IgD-negative memory B cell (primary cell): Measurements from ENCODE around the gene ATG4B. TPM values are rescaled to one million over a fixed set of nuclear protein-coding genes. Genes with fewer than 3 reads are reported as not detected.

Source experiments
- H3K27ac Mint-ChIP-seq, 3 donors: one replicate each; pipeline ENCODE4 v1.8.0; 2020 to 2022; ENCODE audit warnings: mild to moderate bottlenecking in 3 of 3, mixed read lengths in 3 of 3, moderate library complexity in 1 of 3
- H3K27me3 Mint-ChIP-seq: one replicate; pipeline ENCODE4 v1.8.0; 2021; ENCODE audit warnings: mixed read lengths
- H3K36me3 Mint-ChIP-seq: one replicate; pipeline ENCODE4 v1.8.0; 2020; ENCODE audit warnings: mild to moderate bottlenecking, mixed read lengths
- H3K4me1 Mint-ChIP-seq, 3 donors: one replicate each; pipeline ENCODE4 v1.8.0; 2020 to 2022; ENCODE audit warnings: mixed read lengths in 3 of 3, mild to moderate bottlenecking in 1 of 3
- H3K4me3 Mint-ChIP-seq, 4 donors: one replicate each; pipeline ENCODE4 v1.8.0; 2020 to 2022; ENCODE audit warnings: mild to moderate bottlenecking in 4 of 4, mixed read lengths in 4 of 4, moderate library complexity in 3 of 4
- H3K9me3 Mint-ChIP-seq, 3 donors: one replicate each; pipeline ENCODE4 v1.8.0; 2020 to 2021; ENCODE audit warnings: mixed read lengths in 3 of 3, mild to moderate bottlenecking in 1 of 3
- polyA plus RNA-seq: library from polyadenylated mRNA; unstranded; fragments of 300-500 nt; fragmentation: Illumina TruSeq; gene quantifications from one replicate; pipeline ENCODE4 v1.2.3, GENCODE V29; 2021

ATG4B gene
- polyA plus RNA-seq, 1 donor from 2014 or later = 59.3 TPM

- Mint-ChIP-seq H3K9me3 (no peaks in the 10 kb centered on the region), H3K27me3 (no peaks in the 10 kb centered on the region), H3K27ac (no peak overlapping the region), H3K4me3 (peak overlapping the region in 2 of 4 donors; percentile 3 to 68), H3K4me1 (peaks cover 5 to 15% (median 7%) of the 10 kb centered on the region in 3 donors), H3K36me3 (no peaks in the 10 kb centered on the region)
Observed at GRCh38 chr2:241607162-241607885, 30.2 kb upstream of the ATG4B start.

DNA sequence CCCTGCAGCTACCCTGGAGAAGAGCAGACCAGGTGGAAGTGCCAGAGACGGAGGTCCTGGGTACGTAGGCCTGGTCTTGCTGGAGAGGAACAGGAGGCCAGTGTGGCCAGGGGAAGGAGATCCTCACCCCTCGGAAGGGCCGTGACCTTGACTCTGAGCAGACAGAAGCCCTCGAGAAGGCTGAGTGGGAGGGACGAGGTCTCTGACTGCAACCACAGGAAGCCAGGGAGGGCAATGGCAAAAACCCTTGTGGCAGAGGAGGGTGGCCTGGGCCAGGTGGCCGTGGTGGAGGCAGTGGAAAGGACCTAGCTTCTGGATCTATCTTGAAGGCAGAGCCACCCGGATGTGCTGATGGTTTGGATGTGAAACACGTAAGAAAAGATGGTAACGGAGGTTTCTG, 28.6 kb upstream of the ATG4B start:
- H3K27me3 Mint-ChIP-seq = no peaks in the 10 kb centered on the region
- peak overlapping the region; percentile 71 to 87 (median 77) for H3K27ac Mint-ChIP-seq
- H3K36me3 Mint-ChIP-seq = no peaks in the 10 kb centered on the region
- peak overlapping the region; percentile 68 to 87 (median 78) for H3K4me3 Mint-ChIP-seq
- H3K4me1 Mint-ChIP-seq = peaks cover 5 to 15% (median 7%) of the 10 kb centered on the region in 3 donors
- H3K9me3 Mint-ChIP-seq = no peaks in the 10 kb centered on the region

- H3K36me3 Mint-ChIP-seq = peaks cover 2% of the 10 kb centered on the region
- no peaks in the 10 kb centered on the region for H3K27me3 Mint-ChIP-seq
- peak overlapping the region in 2 of 3 donors; percentile 18 to 39 for H3K27ac Mint-ChIP-seq
- H3K4me3 Mint-ChIP-seq = peak overlapping the region; percentile 54 to 91 (median 70)
- H3K9me3 Mint-ChIP-seq = no peaks in the 10 kb centered on the region
- H3K4me1 Mint-ChIP-seq = peaks cover 5 to 16% (median 7%) of the 10 kb centered on the region in 3 donors
Observed at GRCh38 chr2:241609859-241610793, 27.4 kb upstream of the ATG4B start.

GRCh38 chr2:241611062-241611461, 26.4 kb upstream of the ATG4B start:
- H3K27me3 Mint-ChIP-seq = no peaks in the 10 kb centered on the region
- H3K4me1 Mint-ChIP-seq = peaks cover 8 to 19% (median 9%) of the 10 kb centered on the region in 3 donors
- H3K9me3 Mint-ChIP-seq = no peaks in the 10 kb centered on the region
- H3K36me3 Mint-ChIP-seq = peaks cover 2% of the 10 kb centered on the region
- peak overlapping the region in 1 of 4 donors; percentile 29 for H3K4me3 Mint-ChIP-seq
- H3K27ac Mint-ChIP-seq = no peak overlapping the region

DNA sequence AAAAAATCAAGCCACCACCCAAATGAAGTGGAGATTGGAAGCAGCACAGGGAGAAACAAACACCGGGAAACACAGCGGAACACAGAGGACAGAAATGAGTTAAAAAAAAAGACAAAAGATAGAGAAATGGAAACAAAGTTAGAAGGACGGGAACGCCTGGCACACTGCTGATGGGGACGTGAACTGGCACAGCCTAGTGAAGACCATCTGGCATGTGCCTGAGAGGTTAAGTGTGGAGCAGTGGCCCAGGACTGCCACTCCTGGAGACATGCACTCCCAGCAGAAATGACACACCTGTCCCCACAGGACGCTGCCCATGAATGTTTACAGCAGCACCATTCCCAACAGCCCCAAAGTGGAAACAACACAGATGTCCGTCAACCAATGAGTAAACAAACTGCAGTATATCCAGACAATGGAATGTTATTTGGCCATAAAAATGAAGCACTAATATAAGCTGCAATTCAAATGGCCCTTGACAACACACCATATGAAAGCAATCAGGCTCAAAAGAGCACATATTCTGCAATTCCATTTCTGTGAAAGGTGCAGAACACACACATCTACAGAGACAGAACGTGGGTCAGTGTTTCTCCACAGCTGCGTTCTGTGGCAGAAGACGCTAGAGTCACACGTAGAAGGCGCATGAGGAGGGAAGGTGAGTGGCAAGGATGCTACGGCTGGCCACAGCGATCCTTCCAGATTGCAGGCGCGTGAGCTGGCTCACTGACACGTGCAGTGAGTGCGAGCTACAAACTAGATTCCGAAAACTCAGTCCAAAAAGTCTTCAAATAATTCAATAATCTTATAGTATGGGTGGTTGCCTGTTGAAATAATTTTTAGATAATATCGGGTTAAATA, 25.1 kb upstream of the ATG4B start:
- Mint-ChIP-seq H3K36me3 (peaks cover 2% of the 10 kb centered on the region), H3K27ac (peak overlapping the region in 2 of 3 donors; percentile 28 to 82), H3K4me1 (peaks cover 11 to 24% (median 12%) of the 10 kb centered on the region in 3 donors), H3K9me3 (no peaks in the 10 kb centered on the region), H3K27me3 (no peaks in the 10 kb centered on the region), H3K4me3 (no peak overlapping the region)

DNA sequence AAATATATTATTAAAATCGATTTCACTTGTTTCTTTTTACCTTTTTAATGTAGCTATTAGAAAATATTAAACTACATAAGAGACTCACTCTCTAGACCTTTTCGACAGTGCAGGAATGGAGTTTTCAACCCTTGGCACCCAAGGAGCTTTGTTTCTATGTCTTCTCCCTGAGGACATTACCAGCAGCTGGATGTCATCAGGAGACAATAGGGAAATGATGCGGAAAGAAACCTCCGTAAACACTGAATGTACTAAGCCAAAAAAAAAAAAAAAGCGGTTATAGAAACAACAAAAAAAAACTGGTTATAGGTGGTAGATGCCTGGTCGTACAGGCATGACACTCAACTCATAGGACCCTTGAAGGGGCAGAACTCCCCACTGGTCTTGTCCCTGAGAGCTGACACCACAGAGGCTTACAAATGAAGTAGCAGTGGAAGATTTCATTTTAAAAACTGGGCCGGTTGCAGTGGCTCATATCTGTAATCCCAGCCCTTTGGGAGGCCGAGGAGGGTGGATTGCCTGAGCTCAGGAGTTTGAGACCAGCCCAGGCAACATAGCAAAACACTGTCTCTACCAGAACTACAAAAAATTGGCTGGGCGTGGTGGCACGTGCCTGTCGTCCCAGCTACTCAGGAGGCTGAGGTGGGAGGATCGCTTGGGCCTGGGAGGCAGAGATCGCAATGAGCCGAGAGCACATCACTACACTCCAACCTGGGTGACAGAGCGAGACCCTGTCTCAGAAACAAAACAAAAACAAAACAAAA, 24.3 kb upstream of the ATG4B start:
- Mint-ChIP-seq H3K27me3 (no peaks in the 10 kb centered on the region), H3K4me1 (peaks cover 13 to 30% (median 19%) of the 10 kb centered on the region in 3 donors), H3K4me3 (peak overlapping the region in 1 of 4 donors; percentile 17), H3K27ac (no peak overlapping the region), H3K9me3 (no peaks in the 10 kb centered on the region), H3K36me3 (peaks cover 2% of the 10 kb centered on the region)

DNA sequence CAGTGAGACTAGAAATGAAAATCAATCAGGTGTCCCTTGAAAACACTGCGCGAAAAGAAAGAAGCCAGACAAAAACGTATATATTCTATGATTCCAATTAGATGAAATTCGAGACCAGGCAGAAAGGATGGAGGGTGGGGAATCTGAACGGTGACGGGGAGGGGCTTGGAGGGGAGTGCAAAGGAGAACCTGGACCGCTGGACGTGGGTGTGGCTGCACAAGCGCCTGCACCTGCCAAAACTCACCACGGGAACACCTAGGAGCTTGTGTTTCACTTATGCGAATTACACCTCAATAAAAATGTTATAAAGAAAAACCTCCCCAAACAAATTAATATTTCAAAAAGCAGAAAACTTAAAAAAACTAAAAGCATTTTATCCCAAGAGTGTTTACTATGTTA, 22.5 kb upstream of the ATG4B start:
- H3K4me1 Mint-ChIP-seq = peaks cover 12 to 24% (median 18%) of the 10 kb centered on the region in 3 donors
- peaks cover 2% of the 10 kb centered on the region for H3K36me3 Mint-ChIP-seq
- H3K27me3 Mint-ChIP-seq = no peaks in the 10 kb centered on the region
- peak overlapping the region in 2 of 4 donors; percentile 14 to 63 for H3K4me3 Mint-ChIP-seq
- H3K9me3 Mint-ChIP-seq = no peaks in the 10 kb centered on the region
- peak overlapping the region in 1 of 3 donors; percentile 79 for H3K27ac Mint-ChIP-seq

- peak overlapping the region in 2 of 4 donors; percentile 14 to 85 for H3K4me3 Mint-ChIP-seq
- no peaks in the 10 kb centered on the region for H3K27me3 Mint-ChIP-seq
- H3K36me3 Mint-ChIP-seq = peaks cover 2% of the 10 kb centered on the region
- no peak overlapping the region for H3K27ac Mint-ChIP-seq
- H3K4me1 Mint-ChIP-seq = peaks cover 10 to 23% (median 18%) of the 10 kb centered on the region in 3 donors
- no peaks in the 10 kb centered on the region for H3K9me3 Mint-ChIP-seq
Observed at GRCh38 chr2:241615522-241616052, 21.9 kb upstream of the ATG4B start.

GRCh38 chr2:241616168-241617125, 21.0 kb upstream of the ATG4B start:
- H3K9me3 Mint-ChIP-seq = no peaks in the 10 kb centered on the region

DNA sequence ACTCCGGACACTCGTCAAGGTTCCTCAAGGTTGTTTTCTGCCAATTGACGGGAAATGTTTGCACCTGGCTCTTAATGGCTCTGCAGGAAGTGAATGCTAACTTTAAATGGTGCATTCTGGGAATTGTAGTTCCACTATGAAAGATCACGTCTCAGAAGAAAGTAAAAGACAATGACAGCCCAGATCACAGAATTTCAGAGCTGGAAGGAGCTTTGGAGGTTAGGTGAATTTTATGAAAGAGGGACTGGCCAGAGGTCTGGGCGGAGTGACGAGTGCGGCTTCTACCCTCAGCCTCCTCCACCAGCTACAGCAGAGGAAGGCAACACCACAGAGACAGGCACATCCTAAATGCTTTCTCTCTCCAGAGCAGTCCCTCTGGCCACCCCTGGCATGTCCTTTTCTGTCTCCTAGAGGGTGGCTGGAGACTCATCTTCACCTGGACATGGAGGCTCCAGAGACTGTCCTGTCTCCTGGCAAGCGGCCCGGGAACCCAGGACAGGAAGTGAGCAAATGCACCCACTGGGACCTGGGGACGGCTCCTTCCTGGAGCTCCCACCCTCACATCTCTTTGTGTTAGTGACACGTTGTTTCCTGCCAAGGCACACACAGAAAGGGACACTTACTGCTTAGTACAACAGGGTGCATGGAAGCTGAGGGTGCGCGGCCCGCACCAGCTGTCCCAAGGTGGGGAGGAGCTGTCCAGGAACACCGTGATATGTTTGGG, 19.9 kb upstream of the ATG4B start:
- no peaks in the 10 kb centered on the region for H3K9me3 Mint-ChIP-seq
- H3K4me1 Mint-ChIP-seq = peaks cover 15 to 24% (median 23%) of the 10 kb centered on the region in 3 donors
- peaks cover 4% of the 10 kb centered on the region for H3K36me3 Mint-ChIP-seq
- no peaks in the 10 kb centered on the region for H3K27me3 Mint-ChIP-seq
- peak overlapping the region; percentile 72 to 92 (median 89) for H3K4me3 Mint-ChIP-seq
- H3K27ac Mint-ChIP-seq = peak overlapping the region; percentile 36 to 94 (median 65)

More at GRCh38 chr2:241616168-241617125, 21.0 kb upstream of the ATG4B start:
- H3K27ac Mint-ChIP-seq = peak overlapping the region in 1 of 3 donors; percentile 59
- H3K27me3 Mint-ChIP-seq = no peaks in the 10 kb centered on the region
- H3K36me3 Mint-ChIP-seq = peaks cover 4% of the 10 kb centered on the region
- H3K4me1 Mint-ChIP-seq = peaks cover 12 to 25% (median 21%) of the 10 kb centered on the region in 3 donors
- peak overlapping the region in 3 of 4 donors; percentile 26 to 91 (median 87) for H3K4me3 Mint-ChIP-seq

DNA sequence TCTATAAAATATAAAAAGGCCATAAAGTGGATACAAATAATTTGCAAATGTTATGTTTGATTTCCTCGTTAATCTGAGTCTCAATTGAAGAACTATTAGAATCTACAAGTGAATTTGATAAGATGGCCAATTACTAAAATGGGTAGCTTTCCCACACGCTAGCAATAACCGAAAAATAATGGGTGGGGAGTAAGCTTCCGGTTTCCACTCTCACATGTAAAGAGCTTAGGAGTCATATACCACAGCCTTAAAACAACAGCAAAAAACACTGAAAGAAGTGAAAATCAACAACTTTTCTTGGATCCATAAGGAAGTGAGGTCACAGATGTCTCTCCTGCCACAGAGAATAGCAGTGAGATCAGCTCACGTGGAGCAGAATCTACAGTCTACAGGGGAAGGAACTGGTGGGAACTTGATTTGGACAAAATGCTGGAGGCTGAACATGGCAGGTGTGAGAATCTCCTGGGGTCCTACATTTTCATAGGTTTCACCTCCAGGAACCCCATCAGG, 19.1 kb upstream of the ATG4B start:
- Mint-ChIP-seq H3K36me3 (peaks cover 4% of the 10 kb centered on the region), H3K9me3 (no peaks in the 10 kb centered on the region), H3K27ac (peak overlapping the region; percentile 36 to 94 (median 65)), H3K4me3 (peak overlapping the region in 3 of 4 donors; percentile 72 to 91 (median 87)), H3K27me3 (no peaks in the 10 kb centered on the region), H3K4me1 (peaks cover 15 to 24% (median 23%) of the 10 kb centered on the region in 3 donors)

GRCh38 chr2:241618829-241619228, 18.7 kb upstream of the ATG4B start:
- Mint-ChIP-seq H3K27ac (peak overlapping the region in 1 of 3 donors; percentile 94), H3K4me3 (peak overlapping the region in 3 of 4 donors; percentile 8 to 91 (median 72)), H3K9me3 (no peaks in the 10 kb centered on the region), H3K36me3 (peaks cover 4% of the 10 kb centered on the region), H3K4me1 (peaks cover 15 to 24% (median 23%) of the 10 kb centered on the region in 3 donors), H3K27me3 (no peaks in the 10 kb centered on the region)
